HG02981 (cell line): ENCODE measurements around the gene PSME4.

ENCODE experiments used
- ATAC-seq: cut with Tn5 transposase; IDR thresholded peaks from one replicate; pipeline ENCODE4 v1.9.1; 2021; ENCODE audit warnings: mild to moderate bottlenecking, moderate library complexity; ENCODE audit not compliant: unreplicated experiment

The PSME4 gene

GRCh38 chr2:53970724-53971602 lies at the start of gene PSME4:
PSME4 (minus strand) TSS chr2:53970993; CDS start chr2:53970784, 209 bp downstream.
- ATAC-seq = peak; percentile 86

GRCh38 chr2:54015798-54016699 lies 45.3 kb upstream of the PSME4 start:
- no peak for ATAC-seq

GRCh38 chr2:54013996-54014395 lies 43.2 kb upstream of the PSME4 start:
- no peak for ATAC-seq

GRCh38 chr2:54012538-54013141 lies 41.8 kb upstream of the PSME4 start:
- no peak for ATAC-seq

GRCh38 chr2:54009549-54009948 lies 38.8 kb upstream of the PSME4 start:
- ATAC-seq = no peak

GRCh38 chr2:54008439-54008838 lies 37.6 kb upstream of the PSME4 start:
- no peak for ATAC-seq

GRCh38 chr2:54000524-54000923 lies 29.7 kb upstream of the PSME4 start:
- ATAC-seq = no peak

- no peak for ATAC-seq
These were observed 29.3 kb upstream of the PSME4 start for GRCh38 chr2:54000122-54000521.

GRCh38 chr2:53998834-53999233 lies 28.0 kb upstream of the PSME4 start:
- ATAC-seq = no peak

- peak; percentile 80 for ATAC-seq
These were observed 24.3 kb upstream of the PSME4 start for GRCh38 chr2:53994818-53995808.

GRCh38 chr2:53991948-53992347 lies 21.2 kb upstream of the PSME4 start:
- ATAC-seq = no peak

GRCh38 chr2:53989210-53989862 lies 18.5 kb upstream of the PSME4 start:
- ATAC-seq = no peak

- no peak for ATAC-seq
These were observed 16.6 kb upstream of the PSME4 start for GRCh38 chr2:53987336-53987921.

- ATAC-seq = no peak
These were observed 14.9 kb upstream of the PSME4 start for GRCh38 chr2:53985646-53986045.

GRCh38 chr2:53969968-53970723 lies 647 bp downstream of the PSME4 start:
- ATAC-seq = peak; percentile 21

- ATAC-seq = peak; percentile 26
These were observed 1.4 kb downstream of the PSME4 start for GRCh38 chr2:53969285-53969967.

GRCh38 chr2:53964987-53965687 lies 5.7 kb downstream of the PSME4 start:
- ATAC-seq = no peak
